Endothelial cell of umbilical vein (primary cell): ENCODE data around the gene VPS54. TPM values are rescaled to one million over a fixed set of nuclear protein-coding genes. Genes with fewer than 3 reads are reported as not detected.
A peak's percentile ranks its signal among the peaks of the same experiment; 100 is the strongest.

ENCODE experiments used
- BruUV-seq: library from RNA; stranded (reverse); fragments of 400-500 nt; replicated peaks from 2 replicates; lab custom pipeline; 2021; lab: Mats Ljungman, UMichigan
- CTCF ChIA-PET: fragments of 300-600, 350-600 bp; sonication (Branson Sonifier 250); formaldehyde crosslinking; loops from one replicate; lab custom pipeline; 2021; ENCODE audit warnings: antibody characterized with exemption, inconsistent platforms; lab: Charles Lee
- POLR2A ChIA-PET: fragments of 300-600, 350-600 bp; sonication (Branson Sonifier 250); formaldehyde crosslinking; loops from one replicate; lab custom pipeline; 2021; ENCODE audit warnings: antibody characterized with exemption, inconsistent platforms; lab: Charles Lee
- DNase-seq: peaks from one replicate; pipeline ENCODE4 v3.0.0-alpha.2; 2011; ENCODE audit warnings: low read depth, low spot score
- FAIRE-seq: peaks from 2 replicates; lab custom pipeline; 2011; peaks lifted over from hg19 to GRCh38; lab: Jason Lieb, UNC
- H2AFZ ChIP-seq: 2 replicates; pipeline ENCODE4 v1.6.0; 2012; ENCODE audit warnings: low read depth, low read length, control low read depth, inconsistent platforms
- H3K27ac ChIP-seq: 2 replicates; pipeline ENCODE4 v1.5.1; 2011; ENCODE audit warnings: low read depth, mild to moderate bottlenecking, control low read depth, low read length, moderate library complexity; ENCODE audit not compliant: insufficient read depth
- H3K27me3 ChIP-seq, 2 experiments: 2 replicates each; pipeline versions ENCODE4 v1.6.0 to v1.6.1; 2011; ENCODE audit warnings: low read length in 2 of 2, mixed read lengths in 1 of 2; ENCODE audit not compliant: control insufficient read depth in 2 of 2, insufficient read depth in 2 of 2
- H3K36me3 ChIP-seq, 2 experiments: 2 replicates in 1 of 2; 3 replicates in 1 of 2; pipeline ENCODE4 v1.5.1; 2011; ENCODE audit warnings: low read length in 2 of 2, mild to moderate bottlenecking in 1 of 2, moderate library complexity in 1 of 2; ENCODE audit not compliant: control insufficient read depth in 2 of 2, insufficient read depth in 2 of 2; ENCODE audit errors: extremely low read depth in 1 of 2
- H3K4me1 ChIP-seq: 3 replicates; pipeline ENCODE4 v1.5.1; 2011; ENCODE audit warnings: mild to moderate bottlenecking, low read length; ENCODE audit not compliant: control insufficient read depth, insufficient read depth; ENCODE audit errors: extremely low read depth
- H3K4me2 ChIP-seq: 2 replicates; pipeline ENCODE4 v1.6.1; 2011; ENCODE audit warnings: low read length, control low read depth, mixed read lengths; ENCODE audit not compliant: insufficient read depth
- H3K4me3 ChIP-seq, 3 experiments: fragments of 200-600 bp in 1 of 3; sonication (generic), shearing (Covaris generic) in 1 of 3; replicated peaks in 1 of 3; 2 replicates each; pipeline ENCODE4 v1.5.1; 2011 to 2016; ENCODE audit warnings: control low read depth in 3 of 3, low read length in 3 of 3, mild to moderate bottlenecking in 2 of 3, inconsistent platforms in 1 of 3, low read depth in 1 of 3, moderate library complexity in 1 of 3; ENCODE audit not compliant: insufficient read depth in 1 of 3
- H3K79me2 ChIP-seq: 2 replicates; pipeline ENCODE4 v1.6.0; 2012; ENCODE audit warnings: low read length, inconsistent platforms; ENCODE audit not compliant: control insufficient read depth, insufficient read depth
- H3K9ac ChIP-seq: replicated peaks from 2 replicates; pipeline ENCODE3; 2011; ENCODE audit warnings: low read length, control low read depth; ENCODE audit not compliant: insufficient read depth; ENCODE audit errors: extremely low read depth
- H3K9me1 ChIP-seq: replicated peaks from 3 replicates; pipeline ENCODE4 v1.6.0; 2011; ENCODE audit warnings: mild to moderate bottlenecking, low read length; ENCODE audit not compliant: control insufficient read depth, insufficient read depth; ENCODE audit errors: extremely low read depth
- H3K9me3 ChIP-seq: replicated peaks from 2 replicates; pipeline ENCODE4 v1.5.1; 2012; ENCODE audit warnings: low read length, inconsistent platforms; ENCODE audit not compliant: control insufficient read depth, insufficient read depth
- H4K20me1 ChIP-seq: replicated peaks from 2 replicates; pipeline ENCODE3; 2011; ENCODE audit warnings: mild to moderate bottlenecking, low read length; ENCODE audit not compliant: control insufficient read depth, insufficient read depth; ENCODE audit errors: extremely low read depth
- CTCF ChIP-seq, 2 donors: IDR thresholded peaks; 1 replicate in 1 of 2; 2 replicates in 1 of 2; pipeline ENCODE4 v1.5.1; 2011; ENCODE audit warnings: low read length in 2 of 2, mild to moderate bottlenecking in 2 of 2, moderate library complexity in 2 of 2, control low read depth in 1 of 2, inconsistent platforms in 1 of 2, low read depth in 1 of 2; ENCODE audit not compliant: insufficient read depth in 1 of 2; ENCODE audit errors: extremely low read depth in 1 of 2
- EZH2 ChIP-seq: IDR thresholded peaks from 2 replicates; pipeline ENCODE4 v1.6.1; 2012; ENCODE audit warnings: borderline replicate concordance, low read depth, mild to moderate bottlenecking, moderate library complexity, low read length, inconsistent platforms; ENCODE audit not compliant: severe bottlenecking
- FOS ChIP-seq: IDR thresholded peaks from 2 replicates; pipeline ENCODE4 v1.6.1; 2011; ENCODE audit warnings: mild to moderate bottlenecking, low read length, moderate library complexity, borderline replicate concordance; ENCODE audit not compliant: insufficient read depth
- GATA2 ChIP-seq: IDR thresholded peaks from 2 replicates; pipeline ENCODE4 v1.7.0; 2011; ENCODE audit warnings: low read depth, mild to moderate bottlenecking, moderate library complexity, mixed read lengths, low read length; ENCODE audit not compliant: insufficient read length, insufficient read depth
- MYC ChIP-seq: IDR thresholded peaks from one replicate; pipeline ENCODE4 v1.6.1; 2011; ENCODE audit warnings: mild to moderate bottlenecking, low read depth, low read length
- POLR2A ChIP-seq: IDR thresholded peaks from 2 replicates; pipeline ENCODE4 v1.6.1; 2012; ENCODE audit warnings: low read depth, mild to moderate bottlenecking, control low read depth, low read length
- POLR2AphosphoS5 ChIP-seq: IDR thresholded peaks from 2 replicates; pipeline ENCODE4 v1.6.1; 2012; ENCODE audit warnings: low read depth, mild to moderate bottlenecking, control low read depth, low read length, moderate library complexity; ENCODE audit not compliant: insufficient read depth
- dilution Hi-C: fragments of 300-500 bp; cut with MboI; formaldehyde crosslinking; loops from one replicate; pipeline ENCODE4 v1.15.0; 2019; ENCODE audit warnings: low sequenced_read_pairs; ENCODE audit not compliant: extremely low pct_ligation_motif_present
- intact Hi-C: fragments of 100-400 bp; cut with micrococcal nuclease; formaldehyde crosslinking; loops from one replicate; pipeline ENCODE4 v1.10.0; 2022
- polyA plus RNA-seq, 4 experiments: library from polyadenylated mRNA; depleted of rRNA in 3 of 4; stranded (reverse) in 3 of 4; unstranded in 1 of 4; fragments of >200 nt; gene quantifications; 2 replicates each; pipeline versions ENCODE4 v1.2.1 to v1.2.3, GENCODE V29; 2011 to 2012; ENCODE audit warnings: missing spikeins in 1 of 4
- total RNA-seq: library from RNA; stranded (reverse); gene quantifications from 2 replicates; pipeline ENCODE4 v1.2.3, GENCODE V29; 2021

The VPS54 gene
- total and polyA plus RNA-seq, 2 donors (not counting 3 experiments of a cell fraction or from before 2014, with no cell fraction given): 6.3 to 17.7 TPM

GRCh38 chr2:64040161-64040560, 20.9 kb upstream of the VPS54 start:
- H3K9me3 ChIP-seq: no peaks in the 10 kb centered on the region
- intact Hi-C loops: loop anchor here (10.0 kb wide), 1 partner anchor 485 kb away; the partner anchor contains the start of gene AFTPH
- H3K27ac ChIP-seq: no peak overlapping the region
- ChIA-PET CTCF (interaction anchor here (1.2 kb wide), 1 partner anchor 278 kb away, joined by 3 read pairs; no protein-coding TSS in a partner anchor), POLR2A (no interaction called here)
- peak overlapping the region; percentile 29 for H3K4me2 ChIP-seq
- no TSS peak for BruUV-seq
- TF ChIP-seq POLR2AphosphoS5: no peak
- TF ChIP-seq EZH2: no peak
- TF ChIP-seq FOS: no peak
- no peak for TF ChIP-seq MYC
- no peak for TF ChIP-seq POLR2A
- no peak for TF ChIP-seq CTCF (IDR thresholded peaks at IDR 0.05; ENCODE audit: extremely low read depth in 1 of 2, insufficient read depth in 1 of 2, low read depth in 1 of 2, low read length in 2 of 2)
- no peak for TF ChIP-seq GATA2
- DNase-seq (no peak), FAIRE-seq (peak; percentile 61)
- dilution Hi-C loops: loop anchor here (25.0 kb wide), 1 partner anchor 272 kb away; no protein-coding TSS in a partner anchor
- no peaks in the 10 kb centered on the region for H3K36me3 ChIP-seq
- no peaks in the 10 kb centered on the region for H3K27me3 ChIP-seq
- no peak overlapping the region for H3K9ac ChIP-seq
- no peaks in the 10 kb centered on the region for H3K9me1 ChIP-seq
- H3K79me2 ChIP-seq: no peaks in the 10 kb centered on the region
- no peak overlapping the region for H2AFZ ChIP-seq
- peaks cover 15% of the 10 kb centered on the region for H3K4me1 ChIP-seq
- no peak overlapping the region for H3K4me3 ChIP-seq
- no peaks in the 10 kb centered on the region for H4K20me1 ChIP-seq
